Heart left ventricle (tissue), 13 donors: ENCODE measurements around the gene TXN.
A peak's percentile ranks its signal among the peaks of the same experiment; 100 is the strongest.

Source experiments
- CTCF ChIP-seq, 12 donors: fragments of 200-600 bp; sonication (generic) in 4 of 12; IDR thresholded peaks; one replicate each; pipeline versions ENCODE4 v1.5.0 to v1.8.0; 2018 to 2022; ENCODE audit warnings: antibody characterized with exemption in 12 of 12, mild to moderate bottlenecking in 5 of 12
- POLR2A ChIP-seq, 2 donors: fragments of 450-650 bp; IDR thresholded peaks; one replicate each; pipeline ENCODE4 v1.6.1; 2017; ENCODE audit warnings: antibody characterized with exemption in 2 of 2, mild to moderate bottlenecking in 2 of 2, moderate library complexity in 2 of 2
- donor health status: ischemic (EF 13 %, LVEDD 7.1; RV severe dilation, severe dysfunction).
- donor health status: DM: no; HTN: yes; CAD: no.
- donor health status: DM: no; HTN: no; CAD: no.
- donor health status: ischemic (EF 25% LVEDD 6.9; RV normal size, moderate dysfunction).
- donor health status: ischemic (EF 25% LVEDD 5.7; RV mildly dilated, moderate dysfunction).
- donor health status: ischemic (EF 35%, LVEDD 5.7; RV mildly dilated, moderate dysfunction).
- donor health status: nonischemic (EF 11% LVEDD 7.7; RV severe dilation, severe dysfunction).
- donor health status: DM: yes; HTN: yes; CAD: no.
- donor health status: PGD.
- donor health status: ischemic (EF 29% LVEDD 5.4; RV normal size, mild dysfunction).
- donor health status: nonischemic (EF 23%, LVEDD 6.1; RV moderate dilation, normal function).

DNA sequence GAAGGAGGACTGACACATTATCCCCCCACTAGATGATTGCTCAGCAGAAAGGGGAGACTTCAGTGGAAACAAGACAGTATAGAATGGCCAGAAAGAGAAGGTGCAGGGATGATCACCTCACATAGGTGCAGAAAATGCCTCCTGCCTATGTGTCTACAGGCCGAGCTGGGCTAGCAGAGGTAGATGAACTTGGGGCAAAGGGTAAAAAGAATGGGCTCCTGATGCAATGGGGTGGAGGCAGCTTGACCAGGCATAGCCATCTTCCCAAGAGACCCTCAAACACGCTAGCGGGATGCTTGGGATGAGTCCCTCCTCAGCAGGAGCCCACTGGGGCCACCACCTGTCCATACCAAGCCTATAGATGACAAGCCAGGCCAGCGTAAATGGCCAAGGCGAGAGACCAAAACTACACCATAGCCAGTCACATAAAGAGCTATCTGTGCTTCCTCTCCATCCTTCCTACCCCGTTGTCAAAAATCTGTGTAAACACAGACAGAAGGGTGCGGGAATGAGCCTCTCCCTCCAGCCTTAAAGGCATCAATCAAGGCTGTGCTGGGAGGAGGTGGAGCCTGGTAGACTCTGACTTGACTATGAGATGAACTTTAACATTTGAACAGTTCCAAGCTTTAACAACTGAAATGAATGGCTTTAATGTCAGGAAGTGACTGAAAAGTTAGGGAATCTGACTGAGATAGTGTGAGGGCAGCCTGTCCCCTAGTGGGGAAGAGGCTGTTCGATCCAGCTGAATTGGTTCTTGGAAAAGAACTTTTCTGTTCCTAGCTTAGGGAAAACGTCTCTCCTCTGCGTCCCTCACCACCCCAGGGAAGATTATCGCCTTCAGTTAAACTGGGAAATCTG lies 58.7 kb downstream of the TXN start:
- TF ChIP-seq CTCF (IDR thresholded peaks at IDR 0.05) (peak in 7 of 12 donors; percentile 30 to 59 (median 43)), POLR2A (IDR thresholded peaks at IDR 0.05) (no peak)
